HepG2 (cell line): Measurements from ENCODE around the gene CTDSP1. TPM values are rescaled to one million over a fixed set of nuclear protein-coding genes. Genes with fewer than 3 reads are reported as not detected.

ENCODE experiments used
- ARID2 ChIP-seq: sonication (generic); formaldehyde crosslinking; IDR thresholded peaks from 2 replicates; pipeline ENCODE4 v1.8.1; 2022; ENCODE audit warnings: mild to moderate bottlenecking, missing genetic modification reagents, borderline replicate concordance
- E2F1 ChIP-seq: sonication (generic); formaldehyde crosslinking; IDR thresholded peaks from 2 replicates; pipeline ENCODE4 v1.5.0; 2020; ENCODE audit warnings: missing genetic modification reagents
- HES4 ChIP-seq: sonication (generic); formaldehyde crosslinking; IDR thresholded peaks from 2 replicates; pipeline ENCODE4 v1.9.0; 2021; ENCODE audit warnings: mild to moderate bottlenecking, missing genetic modification reagents, borderline replicate concordance
- MTA1 ChIP-seq: sonication (generic); formaldehyde crosslinking; IDR thresholded peaks from 2 replicates; pipeline ENCODE4 v1.4.0; 2020; ENCODE audit warnings: missing genetic modification reagents, mild to moderate bottlenecking, borderline replicate concordance
- NCOA1 ChIP-seq: sonication (generic); formaldehyde crosslinking; IDR thresholded peaks from 2 replicates; pipeline ENCODE4 v1.9.0; 2021; ENCODE audit warnings: missing genetic modification reagents
- POLR2AphosphoS5 ChIP-seq: IDR thresholded peaks from 2 replicates; pipeline ENCODE4 v1.6.1; 2012; ENCODE audit warnings: low read depth, low read length
- SRSF4 ChIP-seq: fragments of 200-400 bp; formaldehyde crosslinking; IDR thresholded peaks from one replicate; pipeline ENCODE4 v1.6.1; 2018; ENCODE audit warnings: mild to moderate bottlenecking, low read depth, low read length, moderate library complexity; ENCODE audit not compliant: poor library complexity, severe bottlenecking
- TOE1 ChIP-seq: sonication (generic); formaldehyde crosslinking; IDR thresholded peaks from 2 replicates; pipeline ENCODE4 v1.4.0; 2020; ENCODE audit warnings: mild to moderate bottlenecking, missing genetic modification reagents
- ZFP91 ChIP-seq: sonication (generic); formaldehyde crosslinking; IDR thresholded peaks from 2 replicates; pipeline ENCODE4 v1.9.0; 2022; ENCODE audit warnings: missing genetic modification reagents, mild to moderate bottlenecking, borderline replicate concordance
- ZNF746 ChIP-seq: sonication (generic); formaldehyde crosslinking; IDR thresholded peaks from 2 replicates; pipeline ENCODE4 v1.8.0; 2022; ENCODE audit warnings: mild to moderate bottlenecking, missing genetic modification reagents
- ZNF816 ChIP-seq: sonication (generic); formaldehyde crosslinking; IDR thresholded peaks from 2 replicates; pipeline ENCODE4 v1.8.0; 2022; ENCODE audit warnings: missing genetic modification reagents, mild to moderate bottlenecking, borderline replicate concordance
- ZSCAN20 ChIP-seq: sonication (generic); formaldehyde crosslinking; IDR thresholded peaks from 2 replicates; pipeline ENCODE4 v1.4.0; 2020; ENCODE audit warnings: missing genetic modification reagents, mild to moderate bottlenecking, borderline replicate concordance
- polyA plus RNA-seq, 8 experiments: library from polyadenylated mRNA; depleted of rRNA in 3 of 8; stranded (reverse) in 7 of 8; unstranded in 1 of 8; fragments of >200 nt; fragmentation: Illumina TruSeq in 4 of 8; extraction: Trizol in 4 of 8; gene quantifications; 2 replicates each; pipeline versions ENCODE4 v1.2.1 to v1.2.3, GENCODE V29; 2011 to 2016; ENCODE audit warnings: low read depth in 4 of 8, missing spikeins in 1 of 8, mixed read lengths in 1 of 8; ENCODE audit not compliant: insufficient read depth in 1 of 8
- total RNA-seq, 5 experiments: library from RNA; depleted of rRNA; stranded (reverse); fragments of >200 nt; fragmentation: Illumina TruSeq; extraction: Trizol; gene quantifications; 2 replicates each; pipeline ENCODE4 v1.2.3, GENCODE V29; 2016; ENCODE audit warnings: low read depth in 1 of 5
- TF ChIP-seq, protein P1 (sequence below): sonication (generic); formaldehyde crosslinking; IDR thresholded peaks from 2 replicates; pipeline ENCODE4 v1.4.0; 2020; ENCODE audit warnings: missing genetic modification reagents, borderline replicate concordance
- TF ChIP-seq, protein P2 (sequence below): sonication (generic); formaldehyde crosslinking; IDR thresholded peaks from 2 replicates; pipeline ENCODE4 v1.5.1; 2020; ENCODE audit warnings: missing genetic modification reagents, mild to moderate bottlenecking, borderline replicate concordance
- TF ChIP-seq, protein P3 (sequence below): sonication (generic); formaldehyde crosslinking; IDR thresholded peaks from 2 replicates; pipeline ENCODE4 v1.4.0; 2020; ENCODE audit warnings: low read depth, mild to moderate bottlenecking, missing genetic modification reagents

CTDSP1 gene
- total and polyA plus RNA-seq, 2 of the 13 experiments (the other 11 are each of a cell fraction or from before 2014, with no cell fraction given): 91.0 to 268 TPM

GRCh38 chr2:218395826-218396687 is 3.6 kb upstream of the CTDSP1 start (continued):
- TF ChIP-seq, protein P1, sequence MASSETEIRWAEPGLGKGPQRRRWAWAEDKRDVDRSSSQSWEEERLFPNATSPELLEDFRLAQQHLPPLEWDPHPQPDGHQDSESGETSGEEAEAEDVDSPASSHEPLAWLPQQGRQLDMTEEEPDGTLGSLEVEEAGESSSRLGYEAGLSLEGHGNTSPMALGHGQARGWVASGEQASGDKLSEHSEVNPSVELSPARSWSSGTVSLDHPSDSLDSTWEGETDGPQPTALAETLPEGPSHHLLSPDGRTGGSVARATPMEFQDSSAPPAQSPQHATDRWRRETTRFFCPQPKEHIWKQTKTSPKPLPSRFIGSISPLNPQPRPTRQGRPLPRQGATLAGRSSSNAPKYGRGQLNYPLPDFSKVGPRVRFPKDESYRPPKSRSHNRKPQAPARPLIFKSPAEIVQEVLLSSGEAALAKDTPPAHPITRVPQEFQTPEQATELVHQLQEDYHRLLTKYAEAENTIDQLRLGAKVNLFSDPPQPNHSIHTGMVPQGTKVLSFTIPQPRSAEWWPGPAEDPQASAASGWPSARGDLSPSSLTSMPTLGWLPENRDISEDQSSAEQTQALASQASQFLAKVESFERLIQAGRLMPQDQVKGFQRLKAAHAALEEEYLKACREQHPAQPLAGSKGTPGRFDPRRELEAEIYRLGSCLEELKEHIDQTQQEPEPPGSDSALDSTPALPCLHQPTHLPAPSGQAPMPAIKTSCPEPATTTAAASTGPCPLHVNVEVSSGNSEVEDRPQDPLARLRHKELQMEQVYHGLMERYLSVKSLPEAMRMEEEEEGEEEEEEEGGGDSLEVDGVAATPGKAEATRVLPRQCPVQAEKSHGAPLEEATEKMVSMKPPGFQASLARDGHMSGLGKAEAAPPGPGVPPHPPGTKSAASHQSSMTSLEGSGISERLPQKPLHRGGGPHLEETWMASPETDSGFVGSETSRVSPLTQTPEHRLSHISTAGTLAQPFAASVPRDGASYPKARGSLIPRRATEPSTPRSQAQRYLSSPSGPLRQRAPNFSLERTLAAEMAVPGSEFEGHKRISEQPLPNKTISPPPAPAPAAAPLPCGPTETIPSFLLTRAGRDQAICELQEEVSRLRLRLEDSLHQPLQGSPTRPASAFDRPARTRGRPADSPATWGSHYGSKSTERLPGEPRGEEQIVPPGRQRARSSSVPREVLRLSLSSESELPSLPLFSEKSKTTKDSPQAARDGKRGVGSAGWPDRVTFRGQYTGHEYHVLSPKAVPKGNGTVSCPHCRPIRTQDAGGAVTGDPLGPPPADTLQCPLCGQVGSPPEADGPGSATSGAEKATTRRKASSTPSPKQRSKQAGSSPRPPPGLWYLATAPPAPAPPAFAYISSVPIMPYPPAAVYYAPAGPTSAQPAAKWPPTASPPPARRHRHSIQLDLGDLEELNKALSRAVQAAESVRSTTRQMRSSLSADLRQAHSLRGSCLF: no peak
- TF ChIP-seq, protein P2, sequence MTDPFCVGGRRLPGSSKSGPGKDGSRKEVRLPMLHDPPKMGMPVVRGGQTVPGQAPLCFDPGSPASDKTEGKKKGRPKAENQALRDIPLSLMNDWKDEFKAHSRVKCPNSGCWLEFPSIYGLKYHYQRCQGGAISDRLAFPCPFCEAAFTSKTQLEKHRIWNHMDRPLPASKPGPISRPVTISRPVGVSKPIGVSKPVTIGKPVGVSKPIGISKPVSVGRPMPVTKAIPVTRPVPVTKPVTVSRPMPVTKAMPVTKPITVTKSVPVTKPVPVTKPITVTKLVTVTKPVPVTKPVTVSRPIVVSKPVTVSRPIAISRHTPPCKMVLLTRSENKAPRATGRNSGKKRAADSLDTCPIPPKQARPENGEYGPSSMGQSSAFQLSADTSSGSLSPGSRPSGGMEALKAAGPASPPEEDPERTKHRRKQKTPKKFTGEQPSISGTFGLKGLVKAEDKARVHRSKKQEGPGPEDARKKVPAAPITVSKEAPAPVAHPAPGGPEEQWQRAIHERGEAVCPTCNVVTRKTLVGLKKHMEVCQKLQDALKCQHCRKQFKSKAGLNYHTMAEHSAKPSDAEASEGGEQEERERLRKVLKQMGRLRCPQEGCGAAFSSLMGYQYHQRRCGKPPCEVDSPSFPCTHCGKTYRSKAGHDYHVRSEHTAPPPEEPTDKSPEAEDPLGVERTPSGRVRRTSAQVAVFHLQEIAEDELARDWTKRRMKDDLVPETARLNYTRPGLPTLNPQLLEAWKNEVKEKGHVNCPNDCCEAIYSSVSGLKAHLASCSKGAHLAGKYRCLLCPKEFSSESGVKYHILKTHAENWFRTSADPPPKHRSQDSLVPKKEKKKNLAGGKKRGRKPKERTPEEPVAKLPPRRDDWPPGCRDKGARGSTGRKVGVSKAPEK (CRISPR knock-in tag): 0 out of 2 replicates have a peak, but pooled peaks have one; percentile 70
- peak; percentile 86 for TF ChIP-seq POLR2AphosphoS5
- peak; percentile 90 for TF ChIP-seq E2F1 (CRISPR knock-in tag)
- TF ChIP-seq HES4 (CRISPR knock-in tag): peak; percentile 39; the same call in 1 of the 2 replicates
- peak; percentile 41; the same call in 1 of the 2 replicates for TF ChIP-seq ARID2 (CRISPR knock-in tag)
- TF ChIP-seq SRSF4: no peak
- TF ChIP-seq MTA1: peak; percentile 95
- no peak; the same call in 1 of the 2 replicates for TF ChIP-seq ZNF816 (CRISPR knock-in tag)
- TF ChIP-seq NCOA1 (CRISPR knock-in tag): peak; percentile 75; the same call in 1 of the 2 replicates
- no peak for TF ChIP-seq ZSCAN20 (CRISPR knock-in tag)
- TF ChIP-seq, protein P3, sequence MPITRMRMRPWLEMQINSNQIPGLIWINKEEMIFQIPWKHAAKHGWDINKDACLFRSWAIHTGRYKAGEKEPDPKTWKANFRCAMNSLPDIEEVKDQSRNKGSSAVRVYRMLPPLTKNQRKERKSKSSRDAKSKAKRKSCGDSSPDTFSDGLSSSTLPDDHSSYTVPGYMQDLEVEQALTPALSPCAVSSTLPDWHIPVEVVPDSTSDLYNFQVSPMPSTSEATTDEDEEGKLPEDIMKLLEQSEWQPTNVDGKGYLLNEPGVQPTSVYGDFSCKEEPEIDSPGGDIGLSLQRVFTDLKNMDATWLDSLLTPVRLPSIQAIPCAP (CRISPR knock-in tag): peak; percentile 92; the same call in 1 of the 2 replicates
- peak; percentile 98 for TF ChIP-seq ZNF746 (CRISPR knock-in tag)
- TF ChIP-seq TOE1 (CRISPR knock-in tag): peak; percentile 88; the same call in 1 of the 2 replicates
- peak; percentile 97 for TF ChIP-seq ZFP91 (CRISPR knock-in tag)
